Lower leg skin (tissue), 3 donors: Measurements from ENCODE around the gene CMIP.

Experiments
- POLR2A ChIP-seq, 2 donors: fragments of 450-650 bp; IDR thresholded peaks; one replicate each; pipeline ENCODE4 v1.6.1; 2016 to 2017; ENCODE audit warnings: antibody characterized with exemption in 2 of 2, mild to moderate bottlenecking in 1 of 2, moderate library complexity in 1 of 2
- TF ChIP-seq, protein P1 (sequence below), 3 donors: fragments of 450-650 bp; IDR thresholded peaks; one replicate each; pipeline ENCODE4 v1.5.1; 2016; ENCODE audit warnings: antibody characterized with exemption in 3 of 3, mild to moderate bottlenecking in 3 of 3, moderate library complexity in 2 of 3

GRCh38 chr16:81473066-81473488 is 28.5 kb downstream of the CMIP start:
- no peak for TF ChIP-seq POLR2A (IDR thresholded peaks at IDR 0.05)
- TF ChIP-seq, protein P1, sequence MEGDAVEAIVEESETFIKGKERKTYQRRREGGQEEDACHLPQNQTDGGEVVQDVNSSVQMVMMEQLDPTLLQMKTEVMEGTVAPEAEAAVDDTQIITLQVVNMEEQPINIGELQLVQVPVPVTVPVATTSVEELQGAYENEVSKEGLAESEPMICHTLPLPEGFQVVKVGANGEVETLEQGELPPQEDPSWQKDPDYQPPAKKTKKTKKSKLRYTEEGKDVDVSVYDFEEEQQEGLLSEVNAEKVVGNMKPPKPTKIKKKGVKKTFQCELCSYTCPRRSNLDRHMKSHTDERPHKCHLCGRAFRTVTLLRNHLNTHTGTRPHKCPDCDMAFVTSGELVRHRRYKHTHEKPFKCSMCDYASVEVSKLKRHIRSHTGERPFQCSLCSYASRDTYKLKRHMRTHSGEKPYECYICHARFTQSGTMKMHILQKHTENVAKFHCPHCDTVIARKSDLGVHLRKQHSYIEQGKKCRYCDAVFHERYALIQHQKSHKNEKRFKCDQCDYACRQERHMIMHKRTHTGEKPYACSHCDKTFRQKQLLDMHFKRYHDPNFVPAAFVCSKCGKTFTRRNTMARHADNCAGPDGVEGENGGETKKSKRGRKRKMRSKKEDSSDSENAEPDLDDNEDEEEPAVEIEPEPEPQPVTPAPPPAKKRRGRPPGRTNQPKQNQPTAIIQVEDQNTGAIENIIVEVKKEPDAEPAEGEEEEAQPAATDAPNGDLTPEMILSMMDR (IDR thresholded peaks at IDR 0.05) = no peak
